Fibroblast of lung (primary cell): Measurements from ENCODE around the gene CFAP410. TPM values are rescaled to one million over a fixed set of nuclear protein-coding genes. Genes with fewer than 3 reads are reported as not detected.
"Not testable (repeated sequence)": the region's sequence is repeated elsewhere in the genome, so short reads cannot be mapped to it uniquely, and the experiment has no call there.

Experiments
- DNase-seq, 2 donors: peaks; one replicate each; pipeline versions ENCODE4 v3.0.0 to v3.0.0-alpha.2; 2010; ENCODE audit warnings: low read depth in 2 of 2
- H2AFZ ChIP-seq: 2 replicates; pipeline ENCODE4 v1.5.1; 2012; ENCODE audit warnings: low read length, control low read depth, inconsistent platforms
- H3K27ac ChIP-seq: 2 replicates; pipeline ENCODE4 v1.5.1; 2011; ENCODE audit warnings: low read length, control low read depth; ENCODE audit not compliant: insufficient read depth
- H3K27me3 ChIP-seq: 2 replicates; pipeline ENCODE4 v1.5.1; 2011; ENCODE audit warnings: mild to moderate bottlenecking, low read length; ENCODE audit not compliant: control insufficient read depth, insufficient read depth
- H3K36me3 ChIP-seq: 2 replicates; pipeline ENCODE4 v1.5.1; 2011; ENCODE audit warnings: low read length; ENCODE audit not compliant: control insufficient read depth, insufficient read depth
- H3K4me1 ChIP-seq: 2 replicates; pipeline ENCODE4 v1.5.1; 2011; ENCODE audit warnings: low read length; ENCODE audit not compliant: control insufficient read depth, insufficient read depth; ENCODE audit errors: extremely low read depth
- H3K4me2 ChIP-seq: 2 replicates; pipeline ENCODE4 v1.5.1; 2011; ENCODE audit warnings: low read length, control low read depth; ENCODE audit not compliant: insufficient read depth; ENCODE audit errors: extremely low read depth
- H3K4me3 ChIP-seq, 4 experiments: fragments of 200-600 bp in 1 of 4; sonication (generic) in 1 of 4; replicated peaks in 1 of 4; 2 replicates each; pipeline ENCODE4 v1.5.1; 2011 to 2016; ENCODE audit warnings: low read length in 4 of 4, low read depth in 3 of 4, mild to moderate bottlenecking in 3 of 4, control low read depth in 2 of 4, inconsistent platforms in 1 of 4, mixed read lengths in 1 of 4; ENCODE audit not compliant: insufficient read depth in 1 of 4; ENCODE audit errors: control extremely low read depth in 1 of 4
- H3K79me2 ChIP-seq: 2 replicates; pipeline ENCODE4 v1.5.1; 2012; ENCODE audit warnings: mild to moderate bottlenecking, low read length, inconsistent platforms; ENCODE audit not compliant: control insufficient read depth, insufficient read depth
- H3K9ac ChIP-seq: 2 replicates; pipeline ENCODE4 v1.5.1; 2011; ENCODE audit warnings: mild to moderate bottlenecking, low read length, control low read depth; ENCODE audit not compliant: insufficient read depth
- H3K9me3 ChIP-seq: 2 replicates; pipeline ENCODE4 v1.5.1; 2012; ENCODE audit warnings: low read depth, low read length; ENCODE audit not compliant: control insufficient read depth, insufficient read depth
- H4K20me1 ChIP-seq: 2 replicates; pipeline ENCODE4 v1.5.1; 2011; ENCODE audit warnings: low read length; ENCODE audit not compliant: control insufficient read depth, insufficient read depth; ENCODE audit errors: extremely low read depth
- CTCF ChIP-seq, 2 donors: IDR thresholded peaks in 1 of 2; conservative IDR thresholded peaks in 1 of 2; 1 replicate in 1 of 2; 2 replicates in 1 of 2; pipeline ENCODE4 v1.5.1; 2011 to 2012; ENCODE audit warnings: low read length in 2 of 2, control low read depth in 1 of 2, inconsistent platforms in 1 of 2, low read depth in 1 of 2, mild to moderate bottlenecking in 1 of 2
- EZH2 ChIP-seq: IDR thresholded peaks from 2 replicates; pipeline ENCODE4 v1.5.1; 2012; ENCODE audit warnings: low read length, control low read depth, mild to moderate bottlenecking; ENCODE audit errors: missing control alignments
- polyA plus RNA-seq, 2 donors: library from polyadenylated mRNA; depleted of rRNA in 1 of 2; stranded (reverse) in 1 of 2; unstranded in 1 of 2; fragments of >200 nt; gene quantifications; 2 replicates each; pipeline ENCODE4 v1.2.1, GENCODE V29; 2011 to 2012; ENCODE audit warnings: missing spikeins in 1 of 2
- total RNA-seq: library from RNA; depleted of rRNA; stranded (reverse); fragments of >200 nt; gene quantifications from 2 replicates; pipeline ENCODE4 v1.2.1, GENCODE V29; 2014

Gene CFAP410
- total and polyA plus RNA-seq, 2 donors (not counting 1 experiment from before 2014, with no cell fraction given), result 4.9 to 7.1 TPM

GRCh38 chr21:44283948-44284347 is 55.2 kb downstream of the CFAP410 start:
- DNase-seq, result no peak
- H3K79me2 ChIP-seq, result no peaks in the 10 kb centered on the region
- H3K4me2 ChIP-seq, result no peak overlapping the region

GRCh38 chr21:44283211-44283785 is 55.9 kb downstream of the CFAP410 start:
- not testable (repeated sequence) for H3K4me2 ChIP-seq, H3K9ac ChIP-seq, H3K79me2 ChIP-seq, H4K20me1 ChIP-seq, H3K27me3 ChIP-seq, H3K4me3 ChIP-seq, H3K27ac ChIP-seq, H3K36me3 ChIP-seq, H3K9me3 ChIP-seq, H2AFZ ChIP-seq, DNase-seq, H3K4me1 ChIP-seq

More at GRCh38 chr21:44283948-44284347, 55.2 kb downstream of the CFAP410 start:
- no peak overlapping the region for H3K27ac ChIP-seq
- H4K20me1 ChIP-seq, result no peaks in the 10 kb centered on the region
- H2AFZ ChIP-seq, result no peak overlapping the region
- no peak overlapping the region for H3K9ac ChIP-seq
- no peaks in the 10 kb centered on the region for H3K4me1 ChIP-seq
- H3K36me3 ChIP-seq, result no peaks in the 10 kb centered on the region
- H3K27me3 ChIP-seq, result no peaks in the 10 kb centered on the region
- TF ChIP-seq EZH2, result no peak
- no peak for TF ChIP-seq CTCF (conservative IDR thresholded peaks at IDR 0.05 in 1 of 2, IDR thresholded peaks at IDR 0.05 in 1 of 2; ENCODE audit: low read depth in 1 of 2, low read length in 2 of 2)
- H3K4me3 ChIP-seq, result no peak overlapping the region
- H3K9me3 ChIP-seq, result no peaks in the 10 kb centered on the region

GRCh38 chr21:44282370-44282769 is 56.8 kb downstream of the CFAP410 start:
- TF ChIP-seq CTCF (conservative IDR thresholded peaks at IDR 0.05 in 1 of 2, IDR thresholded peaks at IDR 0.05 in 1 of 2; ENCODE audit: low read depth in 1 of 2, low read length in 2 of 2) (no peak), EZH2 (no peak)
- no peak for DNase-seq

More at GRCh38 chr21:44282370-44282769, 56.8 kb downstream of the CFAP410 start:
- no peaks in the 10 kb centered on the region for H4K20me1 ChIP-seq
- H3K27ac ChIP-seq, result no peak overlapping the region
- H2AFZ ChIP-seq, result no peak overlapping the region
- no peaks in the 10 kb centered on the region for H3K27me3 ChIP-seq
- H3K4me1 ChIP-seq, result no peaks in the 10 kb centered on the region
- H3K36me3 ChIP-seq, result no peaks in the 10 kb centered on the region
- no peak overlapping the region for H3K9ac ChIP-seq
- H3K9me3 ChIP-seq, result no peaks in the 10 kb centered on the region
- no peak overlapping the region for H3K4me2 ChIP-seq
- no peaks in the 10 kb centered on the region for H3K79me2 ChIP-seq
- no peak overlapping the region for H3K4me3 ChIP-seq
